ENCODE results near the gene ALDH7A1.

GRCh38 chr5:126636956-126637355 lies 41.9 kb upstream of the ALDH7A1 start:
- no peak for TF ChIP-seq POLR2AphosphoS5 (IDR thresholded peaks at IDR 0.05)
- TF ChIP-seq POLR2A (IDR thresholded peaks at IDR 0.05), result no peak

Measured in spleen (tissue), 3 donors.